Measurements from ENCODE around the gene HOXA5. TPM values are rescaled to one million over a fixed set of nuclear protein-coding genes. Genes with fewer than 3 reads are reported as not detected.

The HOXA5 gene
- total RNA-seq, 1 donor from 2014 or later, result not detected

Other genes starting within 250 kb of the HOXA5 start
- 0.44 TPM for gene HOXA1, start 47.7 kb downstream of the HOXA5 start, total RNA-seq
- not detected for gene HOXA2, start 41.0 kb downstream of the HOXA5 start, total RNA-seq
- gene HOXA4, start 12.9 kb downstream of the HOXA5 start, total RNA-seq, result not detected
- gene HOXA6, start 4.1 kb upstream of the HOXA5 start, total RNA-seq, result not detected
- gene HOXA3, start 8.9 kb upstream of the HOXA5 start, total RNA-seq, result not detected
- gene HOXA7, start 13.0 kb upstream of the HOXA5 start, total RNA-seq, result not detected
- not detected for gene HOXA9, start 21.9 kb upstream of the HOXA5 start, total RNA-seq
- gene HOXA10, start 30.6 kb upstream of the HOXA5 start, total RNA-seq, result not detected
- not detected for gene HOXA11, start 41.6 kb upstream of the HOXA5 start, total RNA-seq
- 0.11 TPM for gene HOXA13, start 56.4 kb upstream of the HOXA5 start, total RNA-seq
- not detected for gene EVX1, start 99.1 kb upstream of the HOXA5 start, total RNA-seq